NOMO-1 treated with dmso at 0.1 percent for 144 hours (cell line): ENCODE data around the gene TELO2.
A peak's percentile ranks its signal among the peaks of the same experiment; 100 is the strongest.

ENCODE experiments used
- DNase-seq: peaks from one replicate; lab custom pipeline; 2025; ENCODE audit not compliant: unreplicated experiment; lab: John Stamatoyannopoulos, UW

The TELO2 gene

DNA sequence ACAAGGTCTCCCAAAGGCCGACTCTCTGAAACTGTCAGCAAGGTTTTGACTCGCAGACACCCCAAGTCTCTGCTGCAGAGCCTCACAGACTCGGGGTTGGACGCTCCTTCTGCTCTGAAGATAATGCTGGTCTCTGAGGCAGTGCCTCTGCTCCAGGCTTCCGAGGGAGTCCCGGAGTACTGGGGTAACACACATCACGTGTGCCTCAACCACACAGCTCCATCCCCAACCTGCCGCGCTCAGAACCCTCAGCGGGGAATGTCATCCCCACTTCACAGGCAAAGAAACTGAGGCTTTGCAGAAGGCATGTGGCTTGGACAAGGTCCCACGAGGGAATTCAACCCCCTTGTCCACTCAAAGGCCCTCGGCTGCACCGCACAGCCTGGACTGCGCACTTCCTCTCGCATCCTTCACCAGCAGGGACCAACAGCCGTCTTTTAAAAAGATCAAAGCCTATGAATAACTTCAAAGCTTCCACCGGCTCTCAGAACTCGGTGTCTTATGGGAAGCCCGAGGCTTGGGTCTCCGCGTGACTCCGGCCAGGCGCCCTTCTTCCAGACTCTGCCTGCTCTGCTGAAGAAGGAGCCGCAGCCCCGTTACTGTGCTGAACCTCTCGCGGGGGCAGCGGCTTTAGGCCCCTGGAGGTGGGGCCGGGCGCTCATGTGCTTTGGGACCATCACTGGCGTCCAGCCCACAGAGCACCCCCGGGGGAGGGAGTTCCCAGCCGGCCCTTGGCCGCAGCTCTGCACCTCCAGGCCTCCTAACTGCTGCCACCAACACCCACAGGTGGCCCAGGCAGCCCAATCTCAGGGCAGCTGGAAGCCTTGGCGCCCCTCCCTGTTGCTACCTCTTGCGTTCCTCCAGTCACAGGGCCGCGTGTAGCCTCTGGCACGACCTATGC lies 42.5 kb downstream of the TELO2 start:
- DNase-seq, result no peak

DNA sequence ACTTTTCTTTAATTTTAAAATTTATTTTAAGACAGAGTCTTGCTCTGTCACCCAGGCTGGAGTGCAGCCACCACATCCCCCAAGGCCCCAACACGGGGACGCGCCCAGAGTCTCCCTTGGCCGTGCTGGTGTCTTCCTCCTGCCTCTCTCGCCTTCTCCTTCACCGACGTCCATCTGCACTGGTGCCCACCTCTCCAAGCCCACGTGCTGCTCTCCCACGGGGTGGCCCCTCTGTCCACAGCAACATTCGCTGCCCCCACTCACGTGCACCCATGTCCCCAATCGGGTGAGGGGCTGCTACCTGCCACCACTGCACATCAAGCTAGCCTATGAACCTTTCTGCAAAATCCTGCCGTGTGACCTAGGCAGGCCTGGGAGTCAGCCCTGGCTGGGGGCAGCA lies 43.4 kb downstream of the TELO2 start:
- DNase-seq, result no peak

DNA sequence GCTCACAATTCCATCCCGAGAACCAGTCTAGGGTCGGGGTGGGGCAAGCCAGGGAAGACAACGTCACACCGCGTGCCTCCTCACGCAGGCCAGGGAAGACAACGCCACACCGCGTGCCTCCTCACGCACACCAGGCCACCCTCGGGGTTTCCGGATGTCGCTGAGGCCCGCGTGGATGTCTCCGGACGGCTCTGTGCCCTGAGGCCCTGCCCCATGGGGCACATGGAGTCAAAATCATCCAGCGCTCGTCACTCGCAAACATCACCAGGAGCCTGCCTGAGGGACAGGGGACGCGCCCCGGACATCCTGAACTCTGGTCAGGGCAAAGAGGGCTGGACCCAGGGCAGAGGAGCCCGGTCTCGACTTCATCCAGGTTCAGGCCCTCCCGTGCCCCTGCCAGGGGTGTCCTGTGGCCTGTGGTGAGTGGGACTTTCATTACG lies 44.0 kb downstream of the TELO2 start:
- no peak for DNase-seq

DNA sequence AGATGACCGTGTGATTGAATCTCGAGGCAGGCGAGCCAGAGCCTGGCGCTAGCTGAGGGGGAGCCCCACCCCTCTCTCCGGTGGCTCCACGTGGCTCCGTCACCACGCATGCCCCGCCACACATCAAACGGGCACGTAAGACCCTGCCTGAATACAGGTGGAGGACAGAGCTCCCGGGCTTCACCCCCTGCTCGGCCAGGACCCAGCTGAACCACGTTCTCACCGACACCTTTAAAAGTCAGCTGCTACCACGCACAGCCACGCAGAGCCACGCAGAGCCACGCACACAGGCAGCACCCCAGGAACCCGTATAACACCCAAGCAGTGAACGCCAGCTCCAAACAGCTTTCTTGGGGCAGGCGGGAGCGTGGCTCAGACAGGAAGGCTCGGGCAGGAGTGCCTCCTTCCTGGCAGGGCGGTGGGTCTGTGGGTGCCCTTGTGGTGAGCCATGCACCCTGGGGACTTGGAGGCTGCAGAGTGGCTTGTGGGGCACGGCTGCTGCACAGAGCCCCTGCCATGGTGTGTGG lies 44.7 kb downstream of the TELO2 start:
- DNase-seq, result no peak

DNA sequence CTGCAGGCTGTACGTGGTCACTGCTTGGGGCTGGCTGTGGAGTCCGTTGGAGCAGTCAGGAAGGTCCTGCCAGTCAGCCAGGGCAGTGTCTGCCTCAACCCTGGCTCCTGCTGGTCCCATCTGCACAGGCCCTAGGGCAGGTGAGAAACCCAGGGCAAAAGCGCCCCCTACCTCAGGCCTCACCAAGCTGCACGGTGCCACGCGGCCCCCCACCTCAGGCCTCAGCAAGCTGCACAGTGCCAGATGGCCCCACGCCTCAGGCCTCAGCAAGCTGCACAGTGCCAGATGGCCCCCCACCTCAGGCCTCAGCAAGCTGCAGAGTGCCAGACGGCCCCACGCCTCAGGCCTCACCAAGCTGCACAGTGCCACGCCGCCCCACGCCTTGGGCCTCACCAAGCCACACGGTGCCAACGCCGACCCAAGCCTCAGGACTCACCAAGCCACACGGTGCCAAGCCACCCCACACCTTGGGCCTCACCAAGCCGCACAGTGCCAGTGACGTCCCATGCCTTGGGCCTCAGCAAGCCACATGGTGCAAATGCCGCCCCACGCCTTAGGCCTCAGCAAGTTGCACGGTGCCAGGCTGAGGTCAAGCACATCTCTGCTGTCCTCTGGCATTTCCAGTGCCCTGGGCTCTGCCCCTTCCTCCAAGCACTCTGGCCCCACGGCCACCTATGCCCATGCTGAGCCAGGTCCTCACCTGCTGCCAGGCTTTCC lies 45.8 kb downstream of the TELO2 start:
- DNase-seq, result no peak

DNA sequence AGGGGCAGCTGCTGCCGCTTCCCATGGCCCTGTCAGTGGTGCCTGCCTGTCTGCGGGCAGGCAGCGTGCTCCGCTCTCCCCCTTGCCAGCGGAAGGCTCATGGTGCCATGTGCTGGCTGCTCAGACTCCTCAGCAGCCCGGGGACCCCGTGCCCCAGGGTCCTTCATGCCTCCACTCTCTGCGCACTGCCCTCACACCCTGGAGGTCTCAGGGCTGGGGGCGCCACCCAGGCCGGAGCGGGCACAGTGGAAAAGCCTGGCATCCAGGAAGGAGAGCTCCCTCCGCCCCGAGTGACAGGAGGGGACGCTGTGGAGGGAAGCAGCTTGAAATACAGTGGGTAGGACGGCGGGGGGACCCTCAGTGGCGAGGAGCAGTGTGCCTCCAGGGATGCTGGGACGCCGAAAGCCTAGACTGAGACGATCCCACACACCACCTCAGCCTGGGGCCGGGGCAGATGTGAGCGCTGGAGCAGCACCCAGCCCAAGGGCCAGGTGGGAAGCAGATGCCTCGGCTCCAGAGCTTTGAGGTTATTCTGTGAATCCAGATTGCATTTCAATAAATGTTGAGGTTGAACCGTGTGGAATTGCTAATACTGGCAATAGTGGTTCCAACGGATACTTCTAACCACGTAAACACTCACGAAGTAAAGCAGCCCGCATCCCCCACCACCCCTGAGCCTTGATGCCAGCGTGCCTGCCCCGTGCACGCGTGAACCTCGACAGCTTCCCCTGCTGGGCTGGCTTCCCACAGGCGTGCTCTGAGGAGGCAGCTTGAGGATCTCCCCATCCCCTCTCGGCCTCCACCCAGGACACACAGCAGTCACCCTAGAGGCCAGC lies 46.8 kb downstream of the TELO2 start:
- no peak for DNase-seq

DNA sequence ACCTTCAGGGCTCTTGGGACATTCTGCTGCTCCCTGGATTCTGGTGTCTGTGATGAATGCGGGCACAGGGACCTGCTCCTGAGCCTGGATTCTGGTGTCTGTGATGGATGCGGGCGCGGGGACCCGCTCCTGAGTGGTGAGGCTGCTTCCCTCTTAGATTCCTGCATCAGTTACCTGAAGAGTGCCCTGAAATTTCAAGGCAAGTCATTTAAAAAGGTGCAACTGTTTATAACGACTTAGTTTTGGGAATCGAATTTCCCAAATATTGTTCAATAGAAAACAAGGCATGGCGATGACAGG lies 47.3 kb downstream of the TELO2 start:
- DNase-seq, result no peak

DNA sequence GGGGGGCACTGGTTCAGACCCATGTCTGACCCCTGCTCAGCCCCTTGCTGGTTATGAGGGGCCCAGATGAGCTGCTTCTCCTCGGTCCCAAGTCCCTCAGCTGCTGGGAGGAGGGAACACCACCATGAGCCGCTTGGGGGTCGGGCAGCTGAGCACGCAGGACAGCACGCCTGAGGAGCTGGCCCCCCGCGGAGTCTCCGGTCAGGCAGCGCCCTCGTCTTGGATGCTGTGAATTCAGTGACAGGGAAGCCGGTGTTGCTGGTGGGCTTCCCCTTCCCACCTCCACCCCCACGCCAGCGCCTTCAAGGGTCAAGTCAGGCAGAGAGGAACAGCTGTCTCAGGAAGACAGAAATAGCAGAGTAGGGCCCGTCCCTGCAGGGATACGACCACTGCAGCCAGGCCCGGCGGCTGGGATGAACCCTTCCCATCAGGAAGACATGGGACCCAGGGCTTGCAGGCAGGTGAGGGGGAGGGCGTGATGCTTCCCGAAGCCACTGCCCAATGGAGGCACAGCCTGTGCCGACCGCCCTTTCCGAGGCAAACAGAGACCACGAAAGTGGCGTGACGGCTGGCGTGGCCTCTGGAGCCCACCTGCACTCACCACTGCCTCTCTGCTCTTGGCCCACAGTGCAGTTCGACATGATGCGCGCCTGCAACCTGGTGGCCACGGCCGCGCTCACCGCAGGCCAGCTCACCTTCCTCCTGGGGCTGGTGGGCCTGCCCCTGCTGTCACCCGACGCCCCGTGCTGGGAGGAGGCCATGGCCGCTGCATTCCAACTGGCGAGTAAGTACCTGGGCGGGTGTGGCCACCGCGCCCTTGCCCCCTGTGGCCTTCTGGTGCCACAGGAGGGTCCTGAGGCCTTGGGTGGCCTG lies 48.4 kb downstream of the TELO2 start:
- no peak for DNase-seq

DNA sequence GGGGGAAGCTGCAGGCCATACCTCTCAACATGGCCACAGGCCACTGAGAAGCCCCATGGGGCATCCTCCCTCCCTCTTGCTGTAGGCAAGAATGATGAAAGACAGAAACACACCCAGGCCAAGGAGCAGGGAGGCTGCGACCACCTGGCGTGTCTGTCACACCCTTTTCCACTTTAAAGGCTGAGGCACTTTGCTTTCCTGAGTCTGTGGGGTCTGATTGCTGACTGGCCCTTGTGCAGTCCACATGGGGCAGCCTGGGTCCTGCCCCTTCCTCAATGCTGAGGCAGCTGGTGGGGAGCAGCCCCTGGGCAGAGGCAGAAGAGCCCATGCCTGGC lies 49.0 kb downstream of the TELO2 start:
- DNase-seq, result no peak

DNA sequence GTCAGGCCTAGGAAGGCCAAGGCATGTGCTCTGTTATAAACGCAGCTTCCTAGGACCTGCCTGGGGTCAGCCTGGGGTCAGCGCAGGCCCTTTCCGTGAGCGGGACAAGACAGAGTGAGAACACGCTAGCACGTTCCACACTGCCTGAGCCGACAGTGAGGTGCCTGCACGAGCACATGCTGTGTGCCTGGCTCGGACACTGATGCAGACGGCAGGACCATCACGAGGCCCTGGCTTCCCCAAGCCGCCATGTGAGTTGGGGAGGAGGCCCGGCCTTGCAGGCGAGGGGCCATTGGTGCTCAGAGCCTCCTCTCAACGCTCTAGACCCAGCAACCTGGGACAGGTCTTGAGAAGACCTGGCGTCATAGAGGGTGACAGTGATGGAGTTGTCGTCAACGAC lies 49.4 kb downstream of the TELO2 start:
- no peak for DNase-seq

DNA sequence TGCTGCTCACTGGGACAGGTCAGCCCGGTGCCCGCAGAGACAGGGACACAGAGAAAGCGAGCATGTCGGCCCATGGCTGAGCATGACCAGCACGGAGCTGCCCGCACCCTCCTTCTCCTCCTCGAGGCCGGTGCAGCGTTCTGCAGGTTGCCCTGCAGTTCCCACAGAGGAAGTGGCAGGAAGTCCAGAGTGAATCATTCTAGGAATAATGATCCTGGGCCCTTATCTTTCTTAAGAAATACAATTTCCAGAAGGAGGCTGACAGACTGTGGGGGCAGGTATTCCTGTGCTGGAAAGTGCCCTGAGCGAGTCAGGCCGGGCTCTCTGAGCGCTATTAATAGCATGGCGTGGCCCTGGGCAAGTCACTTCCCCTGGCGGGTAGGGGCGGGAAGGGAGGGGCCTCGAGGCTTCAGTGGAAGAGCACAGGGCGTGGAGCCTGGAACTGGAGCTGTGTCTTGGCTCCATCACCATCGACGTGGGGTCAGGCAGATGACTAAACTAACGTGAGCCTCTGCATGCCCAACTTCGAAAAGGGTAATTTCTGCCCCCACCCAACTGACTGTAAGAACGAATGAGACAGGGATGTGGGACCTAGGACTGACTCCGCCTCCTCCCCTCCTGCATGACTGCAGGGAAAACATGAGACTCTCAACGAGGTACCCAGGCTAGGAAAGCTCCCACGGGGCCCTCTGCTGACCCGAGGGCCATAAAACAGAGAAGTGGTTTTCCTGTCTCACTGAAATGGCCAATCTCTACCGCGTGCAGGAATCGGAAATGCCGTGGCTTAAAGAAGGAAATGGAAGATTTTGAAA lies 50.1 kb downstream of the TELO2 start:
- peak; percentile 88 for DNase-seq

DNA sequence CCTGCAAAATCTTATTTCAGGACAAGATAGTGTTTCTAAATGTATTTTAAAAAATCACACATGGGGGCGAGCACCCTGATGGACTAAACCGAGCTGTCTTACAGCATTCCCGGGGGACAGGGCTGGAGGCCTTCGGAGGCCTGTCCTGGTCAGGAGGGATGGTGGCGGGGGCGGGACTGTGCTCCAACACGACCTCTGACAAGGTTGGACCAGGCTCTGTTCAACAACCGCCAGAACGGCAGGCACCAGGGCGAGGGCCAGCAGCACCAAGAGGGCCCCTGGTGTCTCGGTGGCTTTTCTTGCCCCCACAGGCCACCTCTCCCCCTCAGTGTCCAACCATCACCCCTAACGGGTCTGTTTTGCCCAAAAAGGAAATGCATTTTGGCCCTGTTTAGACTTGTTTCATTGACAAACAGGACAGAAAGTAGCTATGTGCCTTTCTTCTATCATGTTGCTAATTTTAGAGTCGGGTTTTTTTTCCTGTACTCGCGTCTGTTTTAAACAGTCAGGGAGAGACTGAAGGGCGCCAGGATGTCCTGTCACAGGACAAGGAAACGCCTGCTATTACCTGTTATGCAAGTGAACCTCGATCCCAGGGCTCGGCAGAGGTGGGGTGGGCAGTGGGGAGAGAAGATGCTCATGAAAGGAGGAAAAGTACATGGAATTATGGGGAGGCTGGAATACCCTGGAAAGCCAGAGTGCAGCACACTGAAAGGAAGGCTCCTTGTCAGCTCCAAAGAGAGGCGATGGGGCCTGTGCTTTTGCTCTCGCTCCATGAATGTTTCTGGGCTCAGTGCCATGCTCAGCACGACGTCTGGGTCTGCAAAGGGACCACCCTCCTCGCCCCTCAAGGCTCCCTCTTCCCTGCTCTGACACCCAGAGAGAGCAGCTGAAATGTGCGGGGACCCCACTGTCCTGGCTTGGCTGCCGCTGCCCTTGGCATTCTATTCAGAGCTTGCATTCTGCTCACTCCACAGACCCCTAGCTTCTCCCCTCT lies 52.2 kb downstream of the TELO2 start:
- no peak for DNase-seq

DNA sequence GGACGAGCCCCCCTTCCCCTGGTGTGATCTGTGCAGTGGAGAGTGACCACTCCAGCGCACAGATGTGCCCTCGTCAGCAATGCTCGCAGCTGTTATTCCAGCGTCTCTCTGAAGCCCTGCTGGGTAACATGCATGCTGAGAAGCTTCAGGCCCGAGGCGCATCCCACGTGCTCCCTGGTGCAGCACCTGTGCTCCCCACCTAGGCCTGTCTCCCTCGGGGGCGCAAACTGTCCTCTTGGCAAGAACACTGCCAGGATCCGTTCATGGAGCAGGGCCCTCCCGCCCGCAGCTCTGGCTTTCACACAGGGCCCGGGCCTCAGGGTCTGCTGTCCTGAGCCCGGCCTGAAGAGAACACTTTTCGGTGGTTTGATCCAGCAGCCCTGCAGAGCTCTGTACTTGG lies 53.3 kb downstream of the TELO2 start:
- DNase-seq, result no peak

DNA sequence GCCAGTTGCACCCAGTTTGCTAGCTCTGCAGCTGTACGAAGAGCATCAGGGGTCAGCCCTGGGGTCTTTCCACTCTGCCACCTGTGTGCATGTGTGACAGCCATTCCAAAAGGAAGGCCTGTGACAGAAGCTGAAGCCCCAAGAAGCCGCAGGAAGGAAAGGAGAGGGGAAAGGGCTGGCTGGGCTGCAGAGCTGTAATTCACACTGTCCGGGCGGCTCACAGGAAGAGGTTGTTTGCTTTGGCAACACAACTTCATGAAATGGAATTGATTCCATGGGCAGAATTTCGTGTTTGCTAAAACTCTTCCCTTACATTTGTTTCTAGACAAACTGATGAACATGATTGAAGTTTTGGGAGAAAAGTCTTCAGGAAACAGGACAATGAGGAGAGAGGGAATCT lies 55.1 kb downstream of the TELO2 start:
- no peak for DNase-seq

DNA sequence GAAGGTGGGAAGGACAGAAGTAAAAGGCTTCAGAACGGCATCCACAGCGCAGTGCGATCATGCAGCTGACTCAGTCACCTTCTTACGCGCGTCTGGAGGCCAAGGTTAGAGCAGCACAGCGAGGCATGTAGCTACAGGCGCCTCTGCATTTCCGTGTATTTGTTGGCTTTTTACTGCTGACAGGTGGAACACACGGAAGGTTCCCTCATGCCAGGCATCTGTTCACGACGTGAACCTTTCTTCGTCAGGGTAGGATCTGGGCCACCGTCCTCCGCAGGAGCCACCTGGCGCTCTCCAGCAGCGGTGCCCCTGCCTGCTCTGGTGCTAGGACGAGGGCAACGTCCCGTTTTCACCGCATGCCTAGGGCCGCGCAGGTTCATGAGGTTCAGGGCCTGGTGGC lies 55.6 kb downstream of the TELO2 start:
- DNase-seq, result no peak

DNA sequence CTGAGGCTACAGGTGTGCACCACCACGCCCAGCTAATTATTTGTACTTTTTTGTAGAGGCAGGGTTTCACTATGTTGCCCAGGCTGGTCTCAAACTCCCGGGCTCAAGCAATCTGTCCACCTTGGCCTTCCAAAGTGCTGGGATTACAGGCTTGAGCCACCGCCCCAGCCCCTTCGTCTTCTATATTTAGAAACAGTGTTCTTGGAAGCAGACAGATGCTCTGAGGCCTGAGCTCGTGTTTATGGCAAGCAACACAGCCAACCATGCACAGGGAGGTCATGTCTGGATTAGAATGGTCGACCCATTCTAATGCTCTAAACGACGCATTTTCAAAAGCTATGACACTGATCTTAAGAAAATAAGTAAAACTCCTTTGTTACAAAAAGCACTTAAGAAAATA lies 56.9 kb downstream of the TELO2 start:
- no peak for DNase-seq

DNA sequence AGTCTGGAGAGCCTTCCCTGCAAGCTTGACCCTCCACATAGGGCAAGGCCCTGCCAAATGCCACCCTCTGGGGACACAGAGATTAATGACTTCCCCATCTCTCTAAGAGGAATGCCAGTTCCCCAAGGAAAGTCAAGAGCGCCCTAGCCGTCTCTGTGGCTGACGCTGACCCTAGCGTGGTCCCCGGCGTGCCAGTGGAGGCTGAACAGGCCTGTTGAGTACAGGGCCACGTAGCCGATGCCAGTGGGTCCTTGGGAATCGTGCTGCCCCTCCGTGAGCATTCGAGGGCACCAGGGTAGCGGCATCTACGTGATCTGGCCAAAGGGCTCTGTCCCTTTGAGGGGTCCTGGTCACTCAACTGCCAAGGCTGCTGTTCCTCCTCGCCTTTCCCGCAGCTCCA lies 57.5 kb downstream of the TELO2 start:
- DNase-seq, result no peak

DNA sequence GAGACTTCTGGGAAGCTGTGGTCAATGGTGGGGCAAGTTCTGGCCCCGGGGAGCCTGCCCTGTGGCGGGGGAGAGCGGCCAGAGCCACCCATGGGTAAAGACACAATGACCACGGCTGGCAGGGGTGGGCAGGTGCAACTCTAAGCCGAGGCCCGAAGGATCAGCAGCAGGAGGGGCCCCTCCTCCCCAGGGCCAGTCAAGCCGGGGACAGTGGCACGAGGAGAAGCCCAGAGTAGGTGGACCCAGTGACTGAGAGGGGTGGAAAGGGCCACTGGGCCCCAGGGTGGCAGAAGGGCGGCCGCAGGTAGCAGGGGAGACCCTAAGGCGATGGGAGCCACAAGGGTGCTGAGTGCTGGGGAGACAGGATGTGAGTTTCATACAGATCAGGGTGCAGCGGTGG lies 58.0 kb downstream of the TELO2 start:
- DNase-seq, result no peak

DNA sequence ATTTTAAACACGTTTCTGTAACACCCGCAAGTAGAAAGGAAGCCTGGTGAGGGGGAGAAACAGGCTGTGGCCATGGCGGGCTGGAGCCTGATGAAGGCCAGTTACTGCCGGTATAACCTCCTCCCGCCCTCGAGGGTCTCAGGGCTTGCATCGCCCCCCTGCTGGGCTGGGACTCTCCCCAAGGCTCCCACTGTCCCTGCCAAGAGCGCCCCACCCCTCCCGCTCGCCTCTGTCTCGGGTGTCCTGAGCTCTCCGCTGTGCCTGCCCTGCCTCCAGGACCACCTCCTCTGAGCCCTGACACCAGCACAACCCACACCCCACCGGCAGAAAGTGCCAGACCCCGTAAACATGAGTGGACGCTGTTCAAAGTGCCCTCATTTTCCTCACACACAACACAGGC lies 59.0 kb downstream of the TELO2 start:
- no peak for DNase-seq
